Stimulated activated CD4-positive, alpha-beta T cell treated with anti-CD3 and anti-CD28 coated beads, TNF-alpha, amount 100 ng/mL, for 4 hours (primary cell): ENCODE measurements around the gene FGF14.
"Not testable (repeated sequence)": the region's sequence is repeated elsewhere in the genome, so short reads cannot be mapped to it uniquely, and the experiment has no call there.

Source experiments
- DNase-seq, 3 experiments: peaks; one replicate each; pipeline ENCODE4 v3.0.0-alpha.2; 2020; ENCODE audit warnings: low read depth in 3 of 3

Gene FGF14

GRCh38 chr13:101868585-101869469 lies 533.0 kb downstream of the FGF14 start:
- no peak for DNase-seq

GRCh38 chr13:101866889-101867581 lies 534.8 kb downstream of the FGF14 start:
- no peak for DNase-seq

- no peak for DNase-seq
These were observed 543.0 kb downstream of the FGF14 start for GRCh38 chr13:101858860-101859259.

- no peak for DNase-seq
These were observed 555.1 kb downstream of the FGF14 start for GRCh38 chr13:101846701-101847100.

GRCh38 chr13:101846249-101846648 lies 555.6 kb downstream of the FGF14 start:
- no peak for DNase-seq

- DNase-seq, result no peak
These were observed 556.4 kb downstream of the FGF14 start for GRCh38 chr13:101845245-101846020.

GRCh38 chr13:101841698-101842097 lies 560.1 kb downstream of the FGF14 start:
- no peak for DNase-seq

- no peak for DNase-seq
These were observed 563.5 kb downstream of the FGF14 start for GRCh38 chr13:101838323-101838722.

- DNase-seq, result not testable (repeated sequence)
These were observed 564.1 kb downstream of the FGF14 start for GRCh38 chr13:101837778-101838177.

GRCh38 chr13:101837288-101837687 lies 564.6 kb downstream of the FGF14 start:
- no peak for DNase-seq

GRCh38 chr13:101835920-101836319 lies 565.9 kb downstream of the FGF14 start:
- DNase-seq, result no peak

- DNase-seq, result no peak
These were observed 568.2 kb downstream of the FGF14 start for GRCh38 chr13:101833671-101834070.

GRCh38 chr13:101830035-101830434 lies 571.8 kb downstream of the FGF14 start:
- no peak for DNase-seq

GRCh38 chr13:101829484-101829883 lies 572.4 kb downstream of the FGF14 start:
- no peak for DNase-seq

GRCh38 chr13:101828119-101828518 lies 573.7 kb downstream of the FGF14 start:
- no peak for DNase-seq

GRCh38 chr13:101817898-101818297 lies 584.0 kb downstream of the FGF14 start:
- DNase-seq, result no peak

GRCh38 chr13:101811881-101812280 lies 590.0 kb downstream of the FGF14 start:
- no peak for DNase-seq

GRCh38 chr13:101811284-101811839 lies 590.5 kb downstream of the FGF14 start:
- DNase-seq, result no peak

- DNase-seq, result no peak
These were observed 602.7 kb downstream of the FGF14 start for GRCh38 chr13:101799196-101799595.

- DNase-seq, result no peak
These were observed 603.4 kb downstream of the FGF14 start for GRCh38 chr13:101798437-101798836.

GRCh38 chr13:101795460-101795859 lies 606.4 kb downstream of the FGF14 start:
- no peak for DNase-seq

- DNase-seq, result no peak
These were observed 606.8 kb downstream of the FGF14 start for GRCh38 chr13:101795025-101795424.
